KBM-7 (cell line): ENCODE results near the gene PLIN4.

Experiments used
- DNase-seq: peaks from one replicate; pipeline ENCODE4 v3.0.0-alpha.2; 2015
- in situ Hi-C: fragments of 300-500 bp; cut with MboI; formaldehyde crosslinking; loops from 2 replicates; pipeline ENCODE4 v1.14.3; 2020; ENCODE audit warnings: low sequenced_read_pairs, low pct_unique_long_range_greater_than_20kb, mixed read lengths

The PLIN4 gene

GRCh38 chr19:4512070-4512469 lies 6.2 kb downstream of the PLIN4 start:
- in situ Hi-C loops: no loop called here
- DNase-seq: no peak

- no peak for DNase-seq
- in situ Hi-C loops: no loop called here
Observed at GRCh38 chr19:4511300-4512054, 6.8 kb downstream of the PLIN4 start.

GRCh38 chr19:4510435-4511255 lies 7.6 kb downstream of the PLIN4 start:
- in situ Hi-C loops: no loop called here
- no peak for DNase-seq

- in situ Hi-C loops: no loop called here
- DNase-seq: no peak
Observed at GRCh38 chr19:4508698-4509097, 9.6 kb downstream of the PLIN4 start.

GRCh38 chr19:4507804-4508203 lies 10.5 kb downstream of the PLIN4 start:
- DNase-seq: no peak
- in situ Hi-C loops: no loop called here

- DNase-seq: no peak
- in situ Hi-C loops: no loop called here
Observed at GRCh38 chr19:4507150-4507452, 11.2 kb downstream of the PLIN4 start.

- in situ Hi-C loops: no loop called here
- no peak for DNase-seq
Observed at GRCh38 chr19:4506449-4507149, 11.7 kb downstream of the PLIN4 start.

- in situ Hi-C loops: no loop called here
- DNase-seq: no peak
Observed at GRCh38 chr19:4505570-4506448, 12.5 kb downstream of the PLIN4 start.

- in situ Hi-C loops: no loop called here
- DNase-seq: no peak
Observed at GRCh38 chr19:4504891-4505569, 13.3 kb downstream of the PLIN4 start.

- DNase-seq: no peak
- in situ Hi-C loops: no loop called here
Observed at GRCh38 chr19:4504297-4504701, 14.0 kb downstream of the PLIN4 start.

GRCh38 chr19:4503825-4504170 lies 14.5 kb downstream of the PLIN4 start:
- no peak for DNase-seq
- in situ Hi-C loops: no loop called here

- no peak for DNase-seq
- in situ Hi-C loops: no loop called here
Observed at GRCh38 chr19:4503132-4503824, 15.0 kb downstream of the PLIN4 start.

GRCh38 chr19:4502282-4503131 lies 15.8 kb downstream of the PLIN4 start:
- in situ Hi-C loops: no loop called here

GRCh38 chr19:4501691-4502090 lies 16.6 kb downstream of the PLIN4 start:
- in situ Hi-C loops: no loop called here
- DNase-seq: no peak

More at GRCh38 chr19:4502282-4503131, 15.8 kb downstream of the PLIN4 start:
- DNase-seq: no peak

- no peak for DNase-seq
- in situ Hi-C loops: no loop called here
Observed at GRCh38 chr19:4500841-4501591, 17.3 kb downstream of the PLIN4 start.

GRCh38 chr19:4499855-4500254 lies 18.4 kb downstream of the PLIN4 start:
- in situ Hi-C loops: no loop called here
- DNase-seq: no peak

GRCh38 chr19:4499318-4499717 lies 19.0 kb downstream of the PLIN4 start:
- no peak for DNase-seq
- in situ Hi-C loops: no loop called here
